Stomach (tissue), 4 donors: ENCODE results near the gene DLEU7.

Source experiments
- POLR2A ChIP-seq, 4 donors: fragments of 450-650 bp; IDR thresholded peaks; one replicate each; pipeline ENCODE4 v1.6.1; 2016; ENCODE audit warnings: antibody characterized with exemption in 4 of 4, control low read depth in 2 of 4, mild to moderate bottlenecking in 1 of 4, moderate library complexity in 1 of 4
- TF ChIP-seq, protein P1 (sequence below), 7 experiments: fragments of 450-650 bp in 4 of 7; fragments of 200-600 bp in 3 of 7; sonication (generic) in 3 of 7; IDR thresholded peaks; one replicate each; pipeline ENCODE4 v1.5.1; 2016 to 2019; ENCODE audit warnings: antibody characterized with exemption in 7 of 7, control low read depth in 2 of 7, mild to moderate bottlenecking in 1 of 7

DNA sequence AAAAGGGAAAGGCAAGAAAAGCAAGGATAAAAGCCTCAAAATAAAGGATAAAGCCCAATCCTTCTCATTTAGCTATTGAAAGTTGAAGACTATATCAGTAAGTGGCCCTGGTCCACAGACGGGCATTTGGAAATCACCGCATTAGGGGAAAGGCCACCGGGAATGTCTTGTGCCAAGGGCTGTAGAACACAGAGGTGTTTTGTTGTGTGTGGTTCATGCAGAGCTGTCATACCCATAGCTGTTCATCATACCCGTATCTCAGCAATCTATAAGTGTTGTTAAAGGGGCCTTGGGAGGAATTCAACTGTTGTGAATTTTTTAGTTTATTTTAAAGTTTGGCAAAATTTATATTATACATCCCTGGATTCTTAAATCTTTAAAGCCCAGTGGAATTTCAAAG, 33.0 kb downstream of the DLEU7 start:
- no peak for TF ChIP-seq POLR2A (IDR thresholded peaks at IDR 0.05)
- TF ChIP-seq, protein P1, sequence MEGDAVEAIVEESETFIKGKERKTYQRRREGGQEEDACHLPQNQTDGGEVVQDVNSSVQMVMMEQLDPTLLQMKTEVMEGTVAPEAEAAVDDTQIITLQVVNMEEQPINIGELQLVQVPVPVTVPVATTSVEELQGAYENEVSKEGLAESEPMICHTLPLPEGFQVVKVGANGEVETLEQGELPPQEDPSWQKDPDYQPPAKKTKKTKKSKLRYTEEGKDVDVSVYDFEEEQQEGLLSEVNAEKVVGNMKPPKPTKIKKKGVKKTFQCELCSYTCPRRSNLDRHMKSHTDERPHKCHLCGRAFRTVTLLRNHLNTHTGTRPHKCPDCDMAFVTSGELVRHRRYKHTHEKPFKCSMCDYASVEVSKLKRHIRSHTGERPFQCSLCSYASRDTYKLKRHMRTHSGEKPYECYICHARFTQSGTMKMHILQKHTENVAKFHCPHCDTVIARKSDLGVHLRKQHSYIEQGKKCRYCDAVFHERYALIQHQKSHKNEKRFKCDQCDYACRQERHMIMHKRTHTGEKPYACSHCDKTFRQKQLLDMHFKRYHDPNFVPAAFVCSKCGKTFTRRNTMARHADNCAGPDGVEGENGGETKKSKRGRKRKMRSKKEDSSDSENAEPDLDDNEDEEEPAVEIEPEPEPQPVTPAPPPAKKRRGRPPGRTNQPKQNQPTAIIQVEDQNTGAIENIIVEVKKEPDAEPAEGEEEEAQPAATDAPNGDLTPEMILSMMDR (IDR thresholded peaks at IDR 0.05), result no peak
